Tibial artery (tissue), 4 donors: ENCODE data around the gene C7orf33.

ENCODE experiments used
- DNase-seq, 2 donors: peaks; one replicate each; pipeline ENCODE4 v3.0.0-alpha.2; 2019
- H3K27ac ChIP-seq, 2 donors: fragments of 200-600 bp; sonication (generic) in 1 of 2; 1 replicate in 1 of 2; 2 replicates in 1 of 2; pipeline ENCODE4 v1.5.1; 2018 to 2019; ENCODE audit warnings: mild to moderate bottlenecking in 1 of 2
- H3K27me3 ChIP-seq, 2 donors: fragments of 200-600 bp; sonication (generic) in 1 of 2; one replicate each; pipeline versions ENCODE4 v1.5.1 to v1.6.0; 2016 to 2019
- H3K36me3 ChIP-seq, 3 donors: fragments of 200-600 bp; sonication (generic) in 2 of 3; one replicate each; pipeline ENCODE4 v1.5.1; 2016 to 2019; ENCODE audit warnings: mild to moderate bottlenecking in 2 of 3
- H3K4me1 ChIP-seq, 4 donors: fragments of 200-600 bp; sonication (generic) in 2 of 4; 1 replicate in 3 of 4; 2 replicates in 1 of 4; pipeline ENCODE4 v1.5.1; 2016 to 2019
- H3K4me3 ChIP-seq, 2 donors: fragments of 200-600 bp; sonication (generic) in 1 of 2; 1 replicate in 1 of 2; 2 replicates in 1 of 2; pipeline ENCODE4 v1.5.1; 2018 to 2019; ENCODE audit warnings: mild to moderate bottlenecking in 2 of 2
- H3K9me3 ChIP-seq, 3 donors: fragments of 200-600 bp; sonication (generic) in 1 of 3; one replicate each; pipeline ENCODE4 v1.5.1; 2016 to 2019
- CTCF ChIP-seq, 2 experiments: fragments of 200-600 bp in 1 of 2; fragments of 450-650 bp in 1 of 2; IDR thresholded peaks; one replicate each; pipeline ENCODE4 v1.5.1; 2017 to 2019; ENCODE audit warnings: antibody characterized with exemption in 2 of 2, mild to moderate bottlenecking in 1 of 2, moderate library complexity in 1 of 2
- intact Hi-C: fragments of 100-400 bp; cut with DNase I; formaldehyde crosslinking; loops from one replicate; pipeline ENCODE4 v1.15.0; 2023; ENCODE audit warnings: low total_unique reads

Gene C7orf33

GRCh38 chr7:148546857-148547256 is 43.7 kb upstream of the C7orf33 start:
- Histone ChIP-seq H3K4me3 (no peak overlapping the region), H3K27ac (no peak overlapping the region), H3K4me1 (no peaks in the 10 kb centered on the region), H3K27me3 (no peaks in the 10 kb centered on the region), H3K9me3 (no peaks in the 10 kb centered on the region), H3K36me3 (no peaks in the 10 kb centered on the region)
- TF ChIP-seq CTCF (IDR thresholded peaks at IDR 0.05) = no peak
- no peak for DNase-seq
- intact Hi-C loops = no loop called here

- Histone ChIP-seq H3K27me3 (no peaks in the 10 kb centered on the region), H3K4me3 (no peak overlapping the region), H3K9me3 (no peaks in the 10 kb centered on the region), H3K36me3 (no peaks in the 10 kb centered on the region), H3K4me1 (no peaks in the 10 kb centered on the region), H3K27ac (no peak overlapping the region)
- no peak for TF ChIP-seq CTCF (IDR thresholded peaks at IDR 0.05)
- intact Hi-C loops = no loop called here
- DNase-seq = no peak
These were observed 42.6 kb upstream of the C7orf33 start for GRCh38 chr7:148547951-148548350.

- Histone ChIP-seq H3K27ac (no peak overlapping the region), H3K4me1 (no peaks in the 10 kb centered on the region), H3K36me3 (no peaks in the 10 kb centered on the region), H3K9me3 (no peaks in the 10 kb centered on the region), H3K4me3 (no peak overlapping the region), H3K27me3 (peaks cover 0 to 15% of the 10 kb centered on the region in 2 donors)
- no peak for TF ChIP-seq CTCF (IDR thresholded peaks at IDR 0.05)
- DNase-seq = no peak
- intact Hi-C loops = no loop called here
These were observed 36.6 kb upstream of the C7orf33 start for GRCh38 chr7:148553979-148554378.

GRCh38 chr7:148556892-148557291 is 33.7 kb upstream of the C7orf33 start:
- Histone ChIP-seq H3K27me3 (peaks cover 0 to 15% of the 10 kb centered on the region in 2 donors), H3K27ac (no peak overlapping the region), H3K4me1 (no peaks in the 10 kb centered on the region), H3K9me3 (no peaks in the 10 kb centered on the region), H3K4me3 (no peak overlapping the region), H3K36me3 (no peaks in the 10 kb centered on the region)
- intact Hi-C loops = no loop called here
- no peak for TF ChIP-seq CTCF (IDR thresholded peaks at IDR 0.05)
- no peak for DNase-seq

- DNase-seq = no peak
- intact Hi-C loops = no loop called here
- Histone ChIP-seq H3K9me3 (no peaks in the 10 kb centered on the region), H3K4me3 (no peak overlapping the region), H3K27me3 (peaks cover 0 to 15% of the 10 kb centered on the region in 2 donors), H3K36me3 (no peaks in the 10 kb centered on the region), H3K4me1 (peaks cover 0 to 3% (median 0%) of the 10 kb centered on the region in 4 donors), H3K27ac (no peak overlapping the region)
- no peak for TF ChIP-seq CTCF (IDR thresholded peaks at IDR 0.05)
These were observed 31.7 kb upstream of the C7orf33 start for GRCh38 chr7:148558914-148559313.

- no peak for DNase-seq
- no peak for TF ChIP-seq CTCF (IDR thresholded peaks at IDR 0.05)
- intact Hi-C loops = no loop called here
These were observed 29.5 kb upstream of the C7orf33 start for GRCh38 chr7:148561099-148561498.

More at GRCh38 chr7:148561099-148561498, 29.5 kb upstream of the C7orf33 start:
- Histone ChIP-seq H3K4me1 (peaks cover 0 to 15% (median 0%) of the 10 kb centered on the region in 4 donors), H3K9me3 (no peaks in the 10 kb centered on the region), H3K4me3 (no peak overlapping the region), H3K27me3 (peaks cover 0 to 12% of the 10 kb centered on the region in 2 donors), H3K36me3 (no peaks in the 10 kb centered on the region), H3K27ac (no peak overlapping the region)
